HFFc6 (cell line): ENCODE results near the gene DISC1. TPM values are rescaled to one million over a fixed set of nuclear protein-coding genes. Genes with fewer than 3 reads are reported as not detected.

ENCODE experiments used
- DNase-seq: peaks from one replicate; pipeline ENCODE4 v3.0.0-alpha.2; 2018
- H3K27ac Mint-ChIP-seq: 2 replicates; pipeline ENCODE4 v1.8.0; 2020; ENCODE audit warnings: mild to moderate bottlenecking, mixed read lengths
- H3K27me3 Mint-ChIP-seq: 2 replicates; pipeline ENCODE4 v1.8.0; 2021; ENCODE audit warnings: mild to moderate bottlenecking, moderate library complexity, mixed read lengths; ENCODE audit not compliant: insufficient read depth
- H3K36me3 Mint-ChIP-seq: 2 replicates; pipeline ENCODE4 v1.8.0; 2021; ENCODE audit warnings: low read depth, mixed read lengths
- H3K4me1 Mint-ChIP-seq: 2 replicates; pipeline ENCODE4 v1.8.0; 2020; ENCODE audit warnings: low read depth, mixed read lengths
- H3K4me3 Mint-ChIP-seq: 2 replicates; pipeline ENCODE4 v1.8.0; 2020; ENCODE audit warnings: mild to moderate bottlenecking, moderate library complexity, mixed read lengths
- H3K9me3 Mint-ChIP-seq: 2 replicates; pipeline ENCODE4 v1.8.0; 2020; ENCODE audit warnings: mild to moderate bottlenecking, mixed read lengths
- CTCF ChIP-seq: fragments of 200-600 bp; sonication (generic); IDR thresholded peaks from 2 replicates; pipeline ENCODE4 v1.5.0; 2021; ENCODE audit warnings: antibody characterized with exemption, mild to moderate bottlenecking
- total RNA-seq, 6 experiments: library from RNA; stranded (reverse); fragmentation: NEBNext Ultra II Directional; extraction: Animal tissue kit (Norgen Biotek cat#: 25700); gene quantifications; 2 replicates in 1 of 6; 3 replicates in 5 of 6; pipeline ENCODE4 v1.2.3, GENCODE V29; 2021

The DISC1 gene
- total RNA-seq, 6 experiments from 2014 or later = 1.3 to 4.3 (median 1.9) TPM

- no peak for DNase-seq
- H3K9me3 Mint-ChIP-seq = no peaks in the 10 kb centered on the region
- H3K4me1 Mint-ChIP-seq = peaks cover 24% of the 10 kb centered on the region
- H3K36me3 Mint-ChIP-seq = no peaks in the 10 kb centered on the region
- H3K27me3 Mint-ChIP-seq = no peaks in the 10 kb centered on the region; the same call in none of the 2 replicates
- H3K4me3 Mint-ChIP-seq = no peak overlapping the region
- no peak for TF ChIP-seq CTCF
- H3K27ac Mint-ChIP-seq = no peak overlapping the region
These were observed 94.8 kb downstream of the DISC1 start for GRCh38 chr1:231721436-231721835.

- DNase-seq = no peak
- no peaks in the 10 kb centered on the region for H3K36me3 Mint-ChIP-seq
- no peak overlapping the region for H3K4me3 Mint-ChIP-seq
- H3K27ac Mint-ChIP-seq = no peak overlapping the region
- H3K9me3 Mint-ChIP-seq = no peaks in the 10 kb centered on the region
- TF ChIP-seq CTCF = no peak
- H3K27me3 Mint-ChIP-seq = no peaks in the 10 kb centered on the region; the same call in none of the 2 replicates
- H3K4me1 Mint-ChIP-seq = peaks cover 24% of the 10 kb centered on the region
These were observed 95.8 kb downstream of the DISC1 start for GRCh38 chr1:231722356-231722755.

GRCh38 chr1:231723146-231723545 is 96.6 kb downstream of the DISC1 start:
- H3K27me3 Mint-ChIP-seq = no peaks in the 10 kb centered on the region; the same call in none of the 2 replicates
- H3K27ac Mint-ChIP-seq = no peak overlapping the region
- no peaks in the 10 kb centered on the region for H3K9me3 Mint-ChIP-seq
- TF ChIP-seq CTCF = no peak
- H3K36me3 Mint-ChIP-seq = no peaks in the 10 kb centered on the region
- peaks cover 24% of the 10 kb centered on the region for H3K4me1 Mint-ChIP-seq
- H3K4me3 Mint-ChIP-seq = no peak overlapping the region
- no peak for DNase-seq

GRCh38 chr1:231724041-231724440 is 97.5 kb downstream of the DISC1 start:
- Mint-ChIP-seq H3K27ac (no peak overlapping the region), H3K4me3 (no peak overlapping the region), H3K4me1 (peaks cover 24% of the 10 kb centered on the region), H3K36me3 (no peaks in the 10 kb centered on the region), H3K9me3 (no peaks in the 10 kb centered on the region), H3K27me3 (no peaks in the 10 kb centered on the region; the same call in 1 of the 2 replicates)
- no peak for TF ChIP-seq CTCF
- DNase-seq = no peak

GRCh38 chr1:231724876-231725647 is 98.5 kb downstream of the DISC1 start:
- TF ChIP-seq CTCF = peak; percentile 68
- Mint-ChIP-seq H3K36me3 (no peaks in the 10 kb centered on the region), H3K4me1 (peaks cover 17% of the 10 kb centered on the region), H3K9me3 (no peaks in the 10 kb centered on the region), H3K27ac (no peak overlapping the region), H3K27me3 (no peaks in the 10 kb centered on the region; the same call in 1 of the 2 replicates), H3K4me3 (no peak overlapping the region)
- peak; percentile 10 for DNase-seq
